ENCODE measurements around the gene MAIP1. TPM values are rescaled to one million over a fixed set of nuclear protein-coding genes. Genes with fewer than 3 reads are reported as not detected.

MAIP1 gene
- total RNA-seq, 1 donor from 2014 or later = 20.2 TPM

DNA sequence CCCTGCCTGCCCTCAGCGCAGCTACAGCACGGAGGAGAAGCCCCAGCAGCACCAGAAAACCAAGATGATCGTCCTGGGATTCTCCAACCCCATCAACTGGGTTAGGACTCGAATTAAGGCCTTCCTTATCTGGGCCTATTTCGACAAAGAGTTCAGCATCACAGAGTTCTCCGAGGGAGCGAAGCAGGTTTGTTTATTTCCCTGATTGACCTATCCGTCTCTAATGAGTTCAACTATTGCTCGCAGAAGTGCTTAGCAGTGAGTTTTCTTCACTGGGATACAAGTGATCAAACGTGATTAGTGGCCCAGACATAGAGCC lies 639 bp downstream of the MAIP1 start:
- DNase-seq = no peak
- POLR2A ChIA-PET = no interaction called here
- peaks cover 48% of the 10 kb centered on the region for H3K4me1 Mint-ChIP-seq

DNA sequence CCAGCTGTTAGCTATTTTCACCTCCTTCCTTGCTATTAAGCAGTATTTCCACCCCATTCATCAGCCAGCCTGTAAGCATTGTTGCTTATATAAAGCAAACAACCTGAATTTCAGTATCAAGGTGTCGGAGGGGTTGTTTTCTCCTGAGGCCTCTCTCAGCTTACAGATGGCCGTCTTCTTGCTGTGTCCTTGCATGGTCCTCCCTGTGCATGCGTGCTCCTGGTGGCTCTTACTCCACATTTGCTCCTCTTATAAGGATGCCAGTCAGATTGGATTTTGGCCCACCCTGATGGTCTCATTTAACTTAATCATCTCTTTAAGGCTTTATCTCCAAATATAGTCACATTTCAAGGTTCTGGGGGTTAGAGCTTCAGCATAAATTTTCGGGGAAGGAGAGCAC lies 2.6 kb downstream of the MAIP1 start:
- Mint-ChIP-seq H3K27me3 (no peaks in the 10 kb centered on the region), H3K27ac (no peak overlapping the region), H3K36me3 (ENCODE audit: low read depth) (peaks cover 57% of the 10 kb centered on the region), H3K4me3 (peak overlapping the region; percentile 15), H3K9me3 (no peaks in the 10 kb centered on the region), H3K4me1 (peaks cover 38% of the 10 kb centered on the region)
- ChIA-PET POLR2A (no interaction called here), CTCF (no interaction called here)
- ATAC-seq (ENCODE audit: low read depth) = no peak
- intact Hi-C loops (cut with micrococcal nuclease) = loop anchor here (5.0 to 10.0 kb wide), 3 partner anchors 857 to 1117 kb away; partner anchors contain the start of genes BZW1, HYCC2, NDUFB3 and NIF3L1
- TF ChIP-seq, protein P1, sequence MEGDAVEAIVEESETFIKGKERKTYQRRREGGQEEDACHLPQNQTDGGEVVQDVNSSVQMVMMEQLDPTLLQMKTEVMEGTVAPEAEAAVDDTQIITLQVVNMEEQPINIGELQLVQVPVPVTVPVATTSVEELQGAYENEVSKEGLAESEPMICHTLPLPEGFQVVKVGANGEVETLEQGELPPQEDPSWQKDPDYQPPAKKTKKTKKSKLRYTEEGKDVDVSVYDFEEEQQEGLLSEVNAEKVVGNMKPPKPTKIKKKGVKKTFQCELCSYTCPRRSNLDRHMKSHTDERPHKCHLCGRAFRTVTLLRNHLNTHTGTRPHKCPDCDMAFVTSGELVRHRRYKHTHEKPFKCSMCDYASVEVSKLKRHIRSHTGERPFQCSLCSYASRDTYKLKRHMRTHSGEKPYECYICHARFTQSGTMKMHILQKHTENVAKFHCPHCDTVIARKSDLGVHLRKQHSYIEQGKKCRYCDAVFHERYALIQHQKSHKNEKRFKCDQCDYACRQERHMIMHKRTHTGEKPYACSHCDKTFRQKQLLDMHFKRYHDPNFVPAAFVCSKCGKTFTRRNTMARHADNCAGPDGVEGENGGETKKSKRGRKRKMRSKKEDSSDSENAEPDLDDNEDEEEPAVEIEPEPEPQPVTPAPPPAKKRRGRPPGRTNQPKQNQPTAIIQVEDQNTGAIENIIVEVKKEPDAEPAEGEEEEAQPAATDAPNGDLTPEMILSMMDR (IDR thresholded peaks at IDR 0.05) = no peak
- no peak for DNase-seq

More for the DNA sequence above, 639 bp downstream of the MAIP1 start:
- H3K36me3 Mint-ChIP-seq (ENCODE audit: low read depth) = peaks cover 46% of the 10 kb centered on the region
- no peaks in the 10 kb centered on the region for H3K27me3 Mint-ChIP-seq
- H3K4me3 Mint-ChIP-seq = peak overlapping the region; percentile 99
- H3K27ac Mint-ChIP-seq = peak overlapping the region; percentile 91
- no peaks in the 10 kb centered on the region for H3K9me3 Mint-ChIP-seq
- intact Hi-C loops (cut with micrococcal nuclease) = loop anchor here (5.0 to 10.0 kb wide), 3 partner anchors 859 to 1119 kb away; partner anchors contain the start of genes BZW1, HYCC2, NDUFB3 and NIF3L1
- TF ChIP-seq, protein P1 (IDR thresholded peaks at IDR 0.05) = no peak
- CTCF ChIA-PET = no interaction called here
- ATAC-seq (ENCODE audit: low read depth) = no peak

GRCh38 chr2:199962203-199962602 lies 6.8 kb downstream of the MAIP1 start:
- no peak for ATAC-seq (ENCODE audit: low read depth)
- POLR2A ChIA-PET = no interaction called here
- CTCF ChIA-PET = no interaction called here
- no peaks in the 10 kb centered on the region for H3K9me3 Mint-ChIP-seq
- H3K4me3 Mint-ChIP-seq = no peak overlapping the region
- H3K4me1 Mint-ChIP-seq = peaks cover 7% of the 10 kb centered on the region
- H3K27me3 Mint-ChIP-seq = no peaks in the 10 kb centered on the region
- DNase-seq = no peak
- H3K36me3 Mint-ChIP-seq (ENCODE audit: low read depth) = peaks cover 72% of the 10 kb centered on the region
- no peak overlapping the region for H3K27ac Mint-ChIP-seq
- TF ChIP-seq, protein P1 (IDR thresholded peaks at IDR 0.05) = no peak
- intact Hi-C loops (cut with micrococcal nuclease) = no loop called here

- no peak for ATAC-seq (ENCODE audit: low read depth)
- no peaks in the 10 kb centered on the region for H3K27me3 Mint-ChIP-seq
- H3K27ac Mint-ChIP-seq = no peak overlapping the region
- DNase-seq = no peak
- H3K9me3 Mint-ChIP-seq = no peaks in the 10 kb centered on the region
- H3K4me3 Mint-ChIP-seq = no peak overlapping the region
- H3K36me3 Mint-ChIP-seq (ENCODE audit: low read depth) = peaks cover 56% of the 10 kb centered on the region
- ChIA-PET POLR2A (no interaction called here), CTCF (no interaction called here)
- no peaks in the 10 kb centered on the region for H3K4me1 Mint-ChIP-seq
- intact Hi-C loops (cut with micrococcal nuclease) = no loop called here
- TF ChIP-seq, protein P1 (IDR thresholded peaks at IDR 0.05) = no peak
Measured at GRCh38 chr2:199966405-199966804, 11.0 kb downstream of the MAIP1 start.

DNA sequence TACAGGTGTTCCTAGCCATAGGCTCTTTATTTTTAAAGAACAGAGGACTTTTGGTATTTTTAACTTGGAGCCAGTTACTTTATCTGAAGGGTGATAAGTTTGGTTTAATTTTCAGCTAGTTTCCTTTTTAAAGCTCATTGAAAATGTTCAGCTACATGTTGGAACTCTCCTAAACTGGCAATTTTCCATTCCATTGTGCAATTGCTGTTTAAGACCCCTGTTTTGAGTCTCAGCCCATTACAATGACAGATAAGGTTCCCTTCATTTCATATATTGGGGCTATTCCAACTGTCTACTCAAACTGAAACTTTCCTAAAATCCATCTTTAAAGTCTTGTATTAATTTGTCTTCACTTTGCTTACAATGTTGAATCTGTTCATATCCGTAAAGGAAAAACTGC lies 11.6 kb downstream of the MAIP1 start:
- H3K27me3 Mint-ChIP-seq = no peaks in the 10 kb centered on the region
- no peak for ATAC-seq (ENCODE audit: low read depth)
- intact Hi-C loops (cut with micrococcal nuclease) = no loop called here

More for the DNA sequence above, 11.6 kb downstream of the MAIP1 start:
- ChIA-PET CTCF (no interaction called here), POLR2A (no interaction called here)
- Mint-ChIP-seq H3K4me3 (no peak overlapping the region), H3K27ac (no peak overlapping the region), H3K9me3 (no peaks in the 10 kb centered on the region), H3K36me3 (ENCODE audit: low read depth) (peaks cover 50% of the 10 kb centered on the region), H3K4me1 (no peaks in the 10 kb centered on the region)
- TF ChIP-seq, protein P1 (IDR thresholded peaks at IDR 0.05) = no peak
- no peak for DNase-seq
